ENCODE results near the gene RAB14.

RAB14 gene

DNA sequence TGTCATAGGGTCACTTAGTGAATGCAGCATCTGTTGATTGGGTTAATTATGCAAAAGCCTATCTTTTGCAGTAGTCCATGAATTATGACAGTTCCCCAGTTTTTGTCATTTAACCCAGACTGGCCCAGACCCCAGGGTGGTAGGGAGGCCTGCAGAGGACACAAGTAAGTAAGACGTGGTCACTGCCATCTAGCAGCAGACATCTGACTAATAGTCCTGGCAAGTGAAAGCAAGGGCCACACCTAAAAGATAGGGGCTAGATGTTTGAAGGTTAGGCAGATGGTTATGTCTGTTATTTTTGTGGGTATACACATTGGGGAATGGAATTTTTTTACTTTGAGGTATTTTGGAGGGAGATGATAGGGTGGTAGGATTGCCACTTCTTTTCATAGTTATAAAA, 48.0 kb downstream of the RAB14 start:
- CTCF ChIA-PET: interaction anchor here (0.7 kb wide), 1 partner anchor 49 kb away, joined by 3 read pairs; no protein-coding TSS in a partner anchor
- Histone ChIP-seq H3K4me1 (ENCODE audit: control insufficient read depth, insufficient read depth, low read length) (0 out of 2 replicates have a peak, but pooled peaks cover 2% of the 10 kb centered on the region), H3K9me3 (ENCODE audit: control insufficient read depth, insufficient read depth, low read depth, low read length) (no peaks in the 10 kb centered on the region), H3K4me3 (ENCODE audit: low read depth, low read length) (no peak overlapping the region), H3K27ac (ENCODE audit: extremely low read depth, low read depth, low read length) (no peak overlapping the region), H3K36me3 (ENCODE audit: control insufficient read depth in 2 of 2, insufficient read depth in 1 of 2, low read length in 2 of 2) (peaks cover 0 to 56% of the 10 kb centered on the region in 2 experiments; a peak in 2 of 3 replicates)
- TF ChIP-seq, protein P1, sequence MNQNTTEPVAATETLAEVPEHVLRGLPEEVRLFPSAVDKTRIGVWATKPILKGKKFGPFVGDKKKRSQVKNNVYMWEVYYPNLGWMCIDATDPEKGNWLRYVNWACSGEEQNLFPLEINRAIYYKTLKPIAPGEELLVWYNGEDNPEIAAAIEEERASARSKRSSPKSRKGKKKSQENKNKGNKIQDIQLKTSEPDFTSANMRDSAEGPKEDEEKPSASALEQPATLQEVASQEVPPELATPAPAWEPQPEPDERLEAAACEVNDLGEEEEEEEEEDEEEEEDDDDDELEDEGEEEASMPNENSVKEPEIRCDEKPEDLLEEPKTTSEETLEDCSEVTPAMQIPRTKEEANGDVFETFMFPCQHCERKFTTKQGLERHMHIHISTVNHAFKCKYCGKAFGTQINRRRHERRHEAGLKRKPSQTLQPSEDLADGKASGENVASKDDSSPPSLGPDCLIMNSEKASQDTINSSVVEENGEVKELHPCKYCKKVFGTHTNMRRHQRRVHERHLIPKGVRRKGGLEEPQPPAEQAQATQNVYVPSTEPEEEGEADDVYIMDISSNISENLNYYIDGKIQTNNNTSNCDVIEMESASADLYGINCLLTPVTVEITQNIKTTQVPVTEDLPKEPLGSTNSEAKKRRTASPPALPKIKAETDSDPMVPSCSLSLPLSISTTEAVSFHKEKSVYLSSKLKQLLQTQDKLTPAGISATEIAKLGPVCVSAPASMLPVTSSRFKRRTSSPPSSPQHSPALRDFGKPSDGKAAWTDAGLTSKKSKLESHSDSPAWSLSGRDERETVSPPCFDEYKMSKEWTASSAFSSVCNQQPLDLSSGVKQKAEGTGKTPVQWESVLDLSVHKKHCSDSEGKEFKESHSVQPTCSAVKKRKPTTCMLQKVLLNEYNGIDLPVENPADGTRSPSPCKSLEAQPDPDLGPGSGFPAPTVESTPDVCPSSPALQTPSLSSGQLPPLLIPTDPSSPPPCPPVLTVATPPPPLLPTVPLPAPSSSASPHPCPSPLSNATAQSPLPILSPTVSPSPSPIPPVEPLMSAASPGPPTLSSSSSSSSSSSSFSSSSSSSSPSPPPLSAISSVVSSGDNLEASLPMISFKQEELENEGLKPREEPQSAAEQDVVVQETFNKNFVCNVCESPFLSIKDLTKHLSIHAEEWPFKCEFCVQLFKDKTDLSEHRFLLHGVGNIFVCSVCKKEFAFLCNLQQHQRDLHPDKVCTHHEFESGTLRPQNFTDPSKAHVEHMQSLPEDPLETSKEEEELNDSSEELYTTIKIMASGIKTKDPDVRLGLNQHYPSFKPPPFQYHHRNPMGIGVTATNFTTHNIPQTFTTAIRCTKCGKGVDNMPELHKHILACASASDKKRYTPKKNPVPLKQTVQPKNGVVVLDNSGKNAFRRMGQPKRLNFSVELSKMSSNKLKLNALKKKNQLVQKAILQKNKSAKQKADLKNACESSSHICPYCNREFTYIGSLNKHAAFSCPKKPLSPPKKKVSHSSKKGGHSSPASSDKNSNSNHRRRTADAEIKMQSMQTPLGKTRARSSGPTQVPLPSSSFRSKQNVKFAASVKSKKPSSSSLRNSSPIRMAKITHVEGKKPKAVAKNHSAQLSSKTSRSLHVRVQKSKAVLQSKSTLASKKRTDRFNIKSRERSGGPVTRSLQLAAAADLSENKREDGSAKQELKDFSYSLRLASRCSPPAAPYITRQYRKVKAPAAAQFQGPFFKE (tag by site-specific recombination; IDR thresholded peaks at IDR 0.05; ENCODE audit: borderline replicate concordance): no peak
- TF ChIP-seq, protein P2, sequence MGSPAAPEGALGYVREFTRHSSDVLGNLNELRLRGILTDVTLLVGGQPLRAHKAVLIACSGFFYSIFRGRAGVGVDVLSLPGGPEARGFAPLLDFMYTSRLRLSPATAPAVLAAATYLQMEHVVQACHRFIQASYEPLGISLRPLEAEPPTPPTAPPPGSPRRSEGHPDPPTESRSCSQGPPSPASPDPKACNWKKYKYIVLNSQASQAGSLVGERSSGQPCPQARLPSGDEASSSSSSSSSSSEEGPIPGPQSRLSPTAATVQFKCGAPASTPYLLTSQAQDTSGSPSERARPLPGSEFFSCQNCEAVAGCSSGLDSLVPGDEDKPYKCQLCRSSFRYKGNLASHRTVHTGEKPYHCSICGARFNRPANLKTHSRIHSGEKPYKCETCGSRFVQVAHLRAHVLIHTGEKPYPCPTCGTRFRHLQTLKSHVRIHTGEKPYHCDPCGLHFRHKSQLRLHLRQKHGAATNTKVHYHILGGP (tag by site-specific recombination; IDR thresholded peaks at IDR 0.05): no peak
- no peak for TF ChIP-seq ZNF777 (tag by site-specific recombination; IDR thresholded peaks at IDR 0.05; ENCODE audit: borderline replicate concordance)
- no peak for TF ChIP-seq MZF1 (tag by site-specific recombination; IDR thresholded peaks at IDR 0.05; ENCODE audit: borderline replicate concordance)
- TF ChIP-seq KLF7 (tag by site-specific recombination; IDR thresholded peaks at IDR 0.05; ENCODE audit: borderline replicate concordance): no peak
- TF ChIP-seq, protein P3, sequence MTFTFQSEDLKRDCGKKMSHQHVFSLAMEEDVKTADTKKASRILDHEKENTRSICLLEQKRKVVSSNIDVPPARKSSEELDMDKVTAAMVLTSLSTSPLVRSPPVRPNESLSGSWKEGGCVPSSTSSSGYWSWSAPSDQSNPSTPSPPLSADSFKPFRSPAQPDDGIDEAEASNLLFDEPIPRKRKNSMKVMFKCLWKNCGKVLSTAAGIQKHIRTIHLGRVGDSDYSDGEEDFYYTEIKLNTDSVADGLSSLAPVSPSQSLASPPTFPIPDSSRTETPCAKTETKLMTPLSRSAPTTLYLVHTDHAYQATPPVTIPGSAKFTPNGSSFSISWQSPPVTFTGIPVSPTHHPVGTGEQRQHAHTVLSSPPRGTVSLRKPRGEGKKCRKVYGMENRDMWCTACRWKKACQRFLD (tag by site-specific recombination; IDR thresholded peaks at IDR 0.05): no peak
- TF ChIP-seq, protein P4, sequence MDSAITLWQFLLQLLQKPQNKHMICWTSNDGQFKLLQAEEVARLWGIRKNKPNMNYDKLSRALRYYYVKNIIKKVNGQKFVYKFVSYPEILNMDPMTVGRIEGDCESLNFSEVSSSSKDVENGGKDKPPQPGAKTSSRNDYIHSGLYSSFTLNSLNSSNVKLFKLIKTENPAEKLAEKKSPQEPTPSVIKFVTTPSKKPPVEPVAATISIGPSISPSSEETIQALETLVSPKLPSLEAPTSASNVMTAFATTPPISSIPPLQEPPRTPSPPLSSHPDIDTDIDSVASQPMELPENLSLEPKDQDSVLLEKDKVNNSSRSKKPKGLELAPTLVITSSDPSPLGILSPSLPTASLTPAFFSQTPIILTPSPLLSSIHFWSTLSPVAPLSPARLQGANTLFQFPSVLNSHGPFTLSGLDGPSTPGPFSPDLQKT (IDR thresholded peaks at IDR 0.05; ENCODE audit: borderline replicate concordance, low read depth, low read length): no peak
- TF ChIP-seq ZNF629 (tag by site-specific recombination; IDR thresholded peaks at IDR 0.05): no peak
- TF ChIP-seq, protein P5, sequence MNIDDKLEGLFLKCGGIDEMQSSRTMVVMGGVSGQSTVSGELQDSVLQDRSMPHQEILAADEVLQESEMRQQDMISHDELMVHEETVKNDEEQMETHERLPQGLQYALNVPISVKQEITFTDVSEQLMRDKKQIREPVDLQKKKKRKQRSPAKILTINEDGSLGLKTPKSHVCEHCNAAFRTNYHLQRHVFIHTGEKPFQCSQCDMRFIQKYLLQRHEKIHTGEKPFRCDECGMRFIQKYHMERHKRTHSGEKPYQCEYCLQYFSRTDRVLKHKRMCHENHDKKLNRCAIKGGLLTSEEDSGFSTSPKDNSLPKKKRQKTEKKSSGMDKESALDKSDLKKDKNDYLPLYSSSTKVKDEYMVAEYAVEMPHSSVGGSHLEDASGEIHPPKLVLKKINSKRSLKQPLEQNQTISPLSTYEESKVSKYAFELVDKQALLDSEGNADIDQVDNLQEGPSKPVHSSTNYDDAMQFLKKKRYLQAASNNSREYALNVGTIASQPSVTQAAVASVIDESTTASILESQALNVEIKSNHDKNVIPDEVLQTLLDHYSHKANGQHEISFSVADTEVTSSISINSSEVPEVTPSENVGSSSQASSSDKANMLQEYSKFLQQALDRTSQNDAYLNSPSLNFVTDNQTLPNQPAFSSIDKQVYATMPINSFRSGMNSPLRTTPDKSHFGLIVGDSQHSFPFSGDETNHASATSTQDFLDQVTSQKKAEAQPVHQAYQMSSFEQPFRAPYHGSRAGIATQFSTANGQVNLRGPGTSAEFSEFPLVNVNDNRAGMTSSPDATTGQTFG (tag by site-specific recombination; IDR thresholded peaks at IDR 0.05; ENCODE audit: borderline replicate concordance): no peak
- no peak for TF ChIP-seq ZNF558 (tag by site-specific recombination; IDR thresholded peaks at IDR 0.05)
- TF ChIP-seq ZNF600 (tag by site-specific recombination; IDR thresholded peaks at IDR 0.05): no peak
- no peak for TF ChIP-seq IKZF3 (tag by site-specific recombination; IDR thresholded peaks at IDR 0.05)
- TF ChIP-seq ZNF239 (tag by site-specific recombination; IDR thresholded peaks at IDR 0.05): no peak
- no peak for TF ChIP-seq ZNF16 (tag by site-specific recombination; IDR thresholded peaks at IDR 0.05; ENCODE audit: low read depth)
- POLR2A ChIA-PET: no interaction called here

Measured in HEK293 (cell line).